NK-92 treated with Interleukin-12 subunit alpha and Interleukin-12 subunit beta, amount 100 ng/mL, for 24 hours (cell line): ENCODE results near the gene CFAP74.

Experiments used
- DNase-seq: peaks from one replicate; lab custom pipeline; 2025; lab: John Stamatoyannopoulos, UW

The CFAP74 gene

GRCh38 chr1:1914971-1915692 lies 88.5 kb downstream of the CFAP74 start, which contains the start of gene CALML6:
Gene CALML6, plus strand, starts transcription at chr1:1915260. Its CDS starts 21 bp downstream, at chr1:1915281.
- no peak for DNase-seq

DNA sequence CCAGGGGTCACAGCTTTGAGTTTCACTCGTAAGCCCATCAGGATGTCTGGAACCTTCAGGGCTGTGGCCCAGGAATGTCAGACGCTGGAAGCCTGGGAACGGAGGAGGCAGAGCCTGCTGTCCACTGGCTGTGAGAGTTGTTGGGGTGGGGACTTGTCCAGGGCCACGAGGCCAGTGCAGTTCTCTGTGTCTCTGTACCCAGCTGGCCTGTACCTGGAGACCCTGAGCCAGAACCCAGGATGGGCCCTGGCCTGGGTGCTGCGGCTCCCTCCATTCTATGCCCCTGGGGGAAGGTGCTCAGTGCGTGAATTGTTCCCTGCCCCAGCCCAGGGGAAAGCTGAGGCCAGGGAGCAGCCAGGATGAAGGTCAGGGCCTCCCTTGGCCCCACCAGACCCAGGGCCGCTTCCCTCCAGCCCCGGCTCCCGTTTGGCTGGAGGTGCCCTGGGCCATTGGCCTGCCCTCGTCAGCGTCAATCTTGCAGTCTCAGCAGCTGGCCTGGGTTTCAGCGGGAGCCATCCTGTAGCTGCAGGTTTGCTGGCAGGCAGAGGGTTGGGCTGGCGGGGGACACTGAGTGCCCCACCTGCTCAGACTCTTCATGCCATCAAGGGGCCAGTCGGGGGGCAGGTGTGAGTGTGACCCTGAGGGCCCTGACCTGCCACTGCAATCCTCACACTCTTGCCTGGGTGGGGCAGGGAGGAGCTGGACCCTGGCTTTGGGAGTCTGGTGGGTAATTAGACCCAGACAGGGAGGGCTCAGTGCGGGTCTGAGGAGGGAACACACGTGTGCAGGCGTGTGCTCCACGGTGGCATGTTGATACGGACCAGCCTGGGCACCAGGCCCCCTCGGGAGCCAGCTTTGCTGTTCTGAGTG lies 89.2 kb downstream of the CFAP74 start:
- no peak for DNase-seq

DNA sequence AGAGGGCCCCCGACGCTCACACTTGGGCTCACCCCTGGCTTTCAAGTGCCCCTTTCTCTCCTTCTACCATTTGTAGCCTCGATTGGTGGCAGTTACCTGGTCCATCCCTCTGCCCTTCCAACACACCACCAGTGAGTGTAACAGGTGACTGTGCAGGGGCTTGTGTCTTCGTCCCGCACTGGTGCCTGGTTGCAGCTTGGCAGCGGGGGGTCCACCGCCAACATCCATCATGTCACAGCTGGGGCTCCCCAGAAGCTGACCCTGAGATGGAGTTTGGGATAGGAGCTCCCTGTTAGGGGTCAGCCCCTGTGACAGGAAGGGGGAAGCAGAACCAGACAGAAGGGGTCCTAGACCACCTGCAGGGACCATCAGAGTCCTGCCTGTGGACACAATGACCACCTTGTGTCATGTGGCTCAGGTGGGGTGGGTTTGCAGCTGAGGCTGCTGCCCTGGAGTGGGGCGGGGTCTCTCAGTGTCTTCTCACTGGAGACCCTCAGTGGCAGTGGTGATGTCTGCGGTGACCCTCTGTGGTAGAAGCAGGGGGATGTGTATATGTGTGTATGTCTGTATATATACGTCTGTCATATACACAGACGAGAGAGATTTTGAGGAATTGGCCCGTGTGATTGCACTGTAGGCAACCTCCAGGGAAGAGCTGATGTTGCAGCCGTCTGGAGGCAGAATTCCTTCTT lies 92.1 kb downstream of the CFAP74 start:
- DNase-seq: no peak

DNA sequence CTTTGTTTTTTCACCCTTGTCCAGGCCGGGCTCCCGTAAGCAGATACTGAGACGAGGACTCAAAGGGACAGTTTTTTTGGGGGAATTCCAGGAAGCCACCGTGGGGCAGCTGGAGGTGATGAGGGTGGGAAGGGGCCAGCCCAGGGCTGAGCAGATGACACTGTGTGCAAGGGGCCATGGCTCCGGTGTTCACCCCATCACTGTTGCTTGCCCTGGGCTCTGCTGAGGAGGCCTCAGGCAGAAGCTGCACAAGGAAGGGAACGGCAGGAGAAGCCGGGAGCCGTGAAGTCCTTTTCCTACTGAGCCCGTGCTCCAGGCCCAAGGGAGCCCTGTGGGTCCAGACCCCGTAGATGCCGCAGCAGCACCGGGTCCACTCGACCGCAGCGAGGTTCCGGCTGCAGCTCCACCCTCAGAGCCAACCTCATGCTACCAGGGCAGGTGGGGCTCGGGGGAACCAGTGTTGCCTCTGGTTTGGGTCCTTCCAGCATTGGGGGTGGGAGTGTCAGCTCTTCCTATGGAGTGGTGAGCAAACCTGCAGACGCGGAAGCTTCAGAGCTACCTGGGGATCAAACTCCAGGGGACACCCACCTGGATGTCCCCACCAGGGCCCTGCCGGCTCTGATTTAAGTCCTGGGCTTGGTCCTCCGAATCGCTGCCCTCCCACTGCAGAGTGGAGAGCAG lies 92.8 kb downstream of the CFAP74 start:
- no peak for DNase-seq

DNA sequence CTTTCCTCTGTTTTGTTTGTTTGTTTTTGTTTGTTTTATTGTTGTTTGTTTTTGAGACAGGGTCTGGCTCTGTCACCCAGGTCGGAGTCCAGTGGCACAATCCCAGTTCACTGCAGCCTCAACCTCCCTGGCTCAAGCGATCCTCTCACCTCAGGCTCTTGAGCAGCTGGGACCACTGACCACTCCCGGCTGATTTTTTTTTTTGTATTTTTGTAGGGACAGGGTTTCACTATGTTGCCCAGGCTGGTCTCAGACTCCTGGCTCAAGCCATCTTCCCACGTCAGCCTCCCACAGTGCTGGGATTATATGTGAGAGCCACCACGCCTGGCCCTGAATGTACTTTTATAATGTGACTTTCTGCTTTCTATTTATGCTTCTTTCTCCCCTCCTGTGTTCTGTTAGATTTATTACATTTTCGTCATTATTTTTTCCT lies 93.5 kb downstream of the CFAP74 start:
- no peak for DNase-seq

- DNase-seq: no peak
These were observed 95.1 kb downstream of the CFAP74 start for GRCh38 chr1:1908506-1908791.

GRCh38 chr1:1907098-1907736 lies 96.4 kb downstream of the CFAP74 start:
- no peak for DNase-seq

- peak; percentile 55 for DNase-seq
These were observed 97.1 kb downstream of the CFAP74 start for GRCh38 chr1:1906185-1907097.

GRCh38 chr1:1903224-1903623 lies 100.4 kb downstream of the CFAP74 start:
- DNase-seq: no peak

DNA sequence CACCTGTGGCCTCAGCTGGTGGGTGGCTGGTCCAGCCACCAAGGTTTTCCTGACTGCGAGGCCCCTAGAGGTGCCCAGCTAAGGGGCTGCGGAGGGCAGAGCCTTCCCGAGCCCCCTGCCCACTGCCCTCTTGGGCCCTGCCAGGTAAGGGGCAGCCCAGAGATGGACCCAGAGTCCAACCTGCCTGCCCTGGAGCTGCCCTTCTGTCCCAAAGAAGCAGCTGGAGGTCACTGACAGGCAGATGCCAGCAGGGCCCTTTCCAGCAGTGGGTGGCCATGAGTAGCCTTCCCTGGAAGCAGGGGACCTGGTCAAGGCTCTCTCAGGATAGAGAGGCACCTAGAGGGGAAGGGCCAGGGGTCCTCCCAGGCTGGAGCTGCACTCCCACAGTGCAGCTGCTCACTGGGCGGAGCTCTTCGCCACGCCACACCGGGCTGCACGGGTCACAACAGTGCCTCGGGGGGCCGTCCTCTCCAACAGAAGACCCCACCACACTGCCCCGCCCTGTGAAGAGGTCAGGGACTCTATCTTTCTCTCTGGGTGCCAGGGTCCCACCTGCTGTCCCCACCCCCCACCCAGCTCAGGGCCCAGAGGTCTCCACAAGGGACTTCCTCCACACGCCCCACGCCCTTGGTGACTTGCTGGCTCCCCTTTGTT lies 101.8 kb downstream of the CFAP74 start:
- DNase-seq: no peak

DNA sequence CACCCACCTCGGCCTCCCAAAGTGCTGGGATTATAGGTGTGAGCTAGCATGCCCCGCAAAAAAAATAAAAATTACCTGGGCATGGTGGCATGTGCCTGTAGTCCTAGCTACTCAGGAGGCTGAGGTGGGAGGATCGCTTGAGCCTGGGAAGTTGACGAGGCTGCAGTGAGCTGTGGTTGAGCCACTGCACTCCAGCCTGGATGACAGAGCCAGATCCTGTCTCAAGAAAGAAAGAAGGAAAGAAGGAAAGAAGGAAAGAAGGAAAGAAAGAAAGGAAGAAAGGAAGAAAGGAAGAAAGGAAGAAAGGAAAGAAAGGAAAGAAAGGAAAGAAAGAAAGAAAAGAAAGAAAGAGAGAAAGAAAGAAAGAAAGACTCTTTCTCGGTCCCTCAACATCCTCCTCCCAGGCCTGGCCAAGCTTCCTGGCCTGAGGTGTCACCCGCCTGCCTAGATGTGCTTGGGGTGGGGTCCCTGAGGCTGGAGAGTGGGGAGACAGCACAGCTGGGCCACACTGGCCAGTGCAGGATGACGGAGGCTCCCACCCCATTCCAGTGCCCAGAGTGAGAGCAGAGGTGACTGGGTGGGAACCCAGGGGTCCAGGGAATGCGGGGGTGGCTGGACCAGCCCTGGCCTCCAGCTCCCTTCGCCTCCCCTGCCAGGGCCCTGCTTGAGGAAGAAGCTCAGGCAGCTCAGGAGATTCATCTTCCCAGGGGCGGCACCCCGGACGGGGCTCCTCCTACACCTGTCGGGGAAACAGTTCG lies 102.5 kb downstream of the CFAP74 start:
- no peak for DNase-seq

DNA sequence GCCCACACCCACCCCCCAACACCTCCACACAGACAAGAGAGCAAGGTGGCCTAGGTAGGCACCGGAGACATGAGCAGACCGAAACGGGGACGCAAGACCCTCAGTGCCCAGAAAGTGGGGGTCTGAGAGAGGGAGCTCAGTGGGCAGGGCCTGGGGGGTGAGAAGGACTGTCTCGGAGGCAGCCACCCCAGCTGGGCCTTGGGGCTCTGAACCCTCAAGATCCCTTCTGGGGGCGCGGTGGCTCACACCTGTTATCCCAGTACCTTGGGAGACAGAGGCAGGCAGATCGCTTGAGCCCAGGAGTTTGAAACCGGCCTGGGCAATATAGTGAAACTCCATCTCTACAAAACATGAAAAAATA lies 103.6 kb downstream of the CFAP74 start:
- DNase-seq: no peak

DNA sequence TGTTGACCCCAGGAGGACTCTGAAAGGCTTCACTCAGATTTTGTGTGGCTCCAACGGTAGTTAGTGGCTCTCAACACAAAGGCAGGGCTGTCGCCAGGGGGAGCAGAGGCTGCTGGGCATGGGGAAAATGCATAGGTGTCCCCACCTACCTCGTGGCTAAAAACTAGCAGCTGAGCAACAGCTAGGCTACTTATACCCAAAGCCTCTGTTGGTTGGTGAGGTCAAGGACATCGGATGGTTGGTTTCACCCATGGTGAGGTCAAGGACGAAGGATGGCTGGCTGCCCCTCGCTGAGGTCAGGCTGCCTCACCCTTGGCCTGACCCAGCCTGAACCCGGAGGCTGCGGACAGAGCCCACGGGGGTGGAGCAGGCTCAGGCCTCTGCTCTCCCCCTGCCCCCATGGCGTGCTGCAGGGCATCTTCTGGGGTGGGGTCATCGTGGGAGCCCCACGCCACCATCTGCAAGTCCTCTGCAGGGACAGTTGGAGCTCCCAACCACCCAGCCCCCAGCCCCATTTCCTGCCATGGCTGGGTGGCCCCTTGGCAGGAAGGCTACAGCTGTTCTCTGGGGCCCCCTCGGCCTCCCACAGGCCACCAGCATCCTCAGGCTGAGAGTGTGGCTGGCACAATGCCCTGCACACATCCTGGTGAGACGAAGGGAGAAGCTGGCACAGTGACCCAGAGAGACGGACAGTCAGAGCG lies 104.2 kb downstream of the CFAP74 start:
- no peak for DNase-seq

DNA sequence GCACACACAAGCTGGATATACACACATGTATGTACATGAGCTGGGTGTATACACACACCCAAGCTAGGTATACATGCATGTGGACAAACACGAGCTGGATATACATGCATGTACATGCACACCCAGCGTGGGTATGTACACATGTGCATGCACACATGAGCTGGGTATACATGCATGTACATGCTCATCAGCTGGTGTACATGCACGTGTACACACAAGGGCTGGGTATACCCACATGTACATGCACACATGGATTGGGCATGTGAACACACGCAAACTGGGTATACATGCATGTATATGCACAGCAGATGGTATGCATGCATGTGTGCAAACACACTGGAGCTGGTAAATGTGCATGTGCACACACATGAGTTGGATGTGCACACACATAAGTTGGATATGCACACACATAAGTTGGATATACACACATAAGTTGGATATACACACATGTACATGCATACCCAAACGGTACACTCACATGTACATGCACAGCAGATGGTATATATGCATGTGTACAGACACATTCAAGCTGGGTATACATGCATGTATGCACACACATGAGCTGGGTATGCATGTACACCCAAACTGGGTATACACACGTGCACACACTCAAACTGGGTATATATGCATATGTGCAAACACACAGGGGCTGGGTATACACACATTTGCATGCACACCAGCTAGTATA lies 105.2 kb downstream of the CFAP74 start:
- DNase-seq: no peak

DNA sequence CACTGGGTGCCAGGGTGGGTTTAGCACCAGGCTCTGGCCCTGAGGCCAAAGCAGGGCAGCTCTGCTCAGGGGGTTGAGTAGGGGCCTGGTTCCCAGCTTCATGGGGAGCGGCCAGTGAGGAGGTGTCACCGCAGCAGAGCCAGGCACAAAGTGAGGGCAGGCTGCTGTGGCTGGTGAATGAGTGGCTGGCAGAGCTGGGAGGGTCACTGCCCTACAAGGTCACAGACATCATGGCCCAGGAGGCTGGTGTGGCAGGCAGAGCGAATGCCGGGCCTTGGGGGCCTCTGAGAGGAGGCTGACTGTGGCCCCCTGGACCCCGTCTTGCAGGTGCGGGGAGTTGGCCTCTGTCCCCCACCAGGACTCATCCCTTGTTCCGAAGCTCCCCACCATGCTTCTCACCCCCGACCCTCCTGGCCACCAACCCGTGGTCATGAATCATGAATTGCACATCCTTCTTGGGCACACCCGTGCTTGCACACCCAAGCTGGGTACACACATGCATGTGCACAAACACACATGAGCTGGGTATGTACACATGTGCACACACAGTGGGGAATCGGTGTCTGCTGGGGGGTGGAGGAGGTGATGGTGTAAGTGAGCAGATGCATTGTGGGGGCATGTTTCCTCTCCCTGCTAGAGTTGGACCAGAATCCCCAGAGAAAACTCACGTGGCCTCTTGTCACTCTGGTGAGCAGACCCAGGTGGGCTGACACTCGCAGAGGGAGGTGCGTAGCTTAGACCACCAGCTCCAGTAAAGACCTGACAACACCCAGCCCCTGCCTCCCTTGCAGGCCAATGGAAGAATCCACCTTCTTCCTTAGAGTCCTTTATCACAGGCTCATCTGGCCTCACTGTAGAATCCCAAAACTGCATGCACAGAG lies 107.9 kb downstream of the CFAP74 start:
- no peak for DNase-seq

- DNase-seq: no peak
These were observed 108.5 kb downstream of the CFAP74 start for GRCh38 chr1:1895060-1895418.

GRCh38 chr1:1894354-1895059 lies 109.1 kb downstream of the CFAP74 start:
- no peak for DNase-seq
